ENCODE data around the gene RTF2. TPM values are rescaled to one million over a fixed set of nuclear protein-coding genes. Genes with fewer than 3 reads are reported as not detected.
"Not testable (repeated sequence)": the region's sequence is repeated elsewhere in the genome, so short reads cannot be mapped to it uniquely, and the experiment has no call there.

Gene RTF2
- total and polyA plus RNA-seq, 2 of the 13 experiments (the other 11 are each of a cell fraction or from before 2014, with no cell fraction given) = 81.8 to 142 TPM

- Histone ChIP-seq H3K4me2 (ENCODE audit: low read depth, low read length) (no peak overlapping the region), H2AFZ (ENCODE audit: low read length) (no peak overlapping the region), H3K4me3 (replicated peaks in 1 of 3; ENCODE audit: insufficient read depth in 1 of 3, low read depth in 2 of 3, low read length in 3 of 3) (no peak overlapping the region), H3K36me3 (replicated peaks in 1 of 2; ENCODE audit: control insufficient read depth in 1 of 2, insufficient read depth in 2 of 2, low read length in 2 of 2) (no peaks in the 10 kb centered on the region), H3K9me3 (ENCODE audit: low read length) (no peaks in the 10 kb centered on the region), H4K20me1 (ENCODE audit: insufficient read depth, low read length) (no peaks in the 10 kb centered on the region), H3K27me3 (ENCODE audit: control insufficient read depth in 1 of 2, insufficient read depth in 2 of 2, low read length in 2 of 2) (peaks cover 2 to 22% of the 10 kb centered on the region in 2 experiments; a peak in 3 of 5 replicates), H3K4me1 (ENCODE audit: insufficient read depth, low read length) (peaks cover 12% of the 10 kb centered on the region), H3K27ac (ENCODE audit: extremely low read length, insufficient read depth, low read length) (no peak overlapping the region), H3K9ac (ENCODE audit: insufficient read depth, low read depth, low read length) (no peak overlapping the region), H3K79me2 (ENCODE audit: insufficient read depth, low read length) (no peaks in the 10 kb centered on the region)
- intact Hi-C loops (cut with micrococcal nuclease; ENCODE audit: unreplicated experiment) (no loop called here), in situ Hi-C loops (cut with HindIII; ENCODE audit: extremely low pct_ligation_motif_present, low pct_unique_long_range_greater_than_20kb) (loop anchor here (25.0 kb wide), 1 partner anchor 1897 kb away; no protein-coding TSS in a partner anchor)
- TF ChIP-seq ZNF343 (CRISPR knock-in tag; IDR thresholded peaks at IDR 0.05) (no peak), IRF2 (CRISPR knock-in tag; IDR thresholded peaks at IDR 0.05) (no peak), TRIM22 (IDR thresholded peaks at IDR 0.05) (no peak), MIXL1 (CRISPR knock-in tag; IDR thresholded peaks at IDR 0.05) (no peak), ATF7-NPFF (CRISPR knock-in tag; IDR thresholded peaks at IDR 0.05; ENCODE audit: low read depth) (no peak), POLR2AphosphoS5 (IDR thresholded peaks at IDR 0.05; ENCODE audit: low read depth, low read length) (no peak), SOX6 (IDR thresholded peaks at IDR 0.05) (no peak), SOX6 (CRISPR knock-in tag; IDR thresholded peaks at IDR 0.05) (no peak), SPEN (CRISPR knock-in tag; IDR thresholded peaks at IDR 0.05; ENCODE audit: low read depth) (no peak), ZNF629 (CRISPR knock-in tag; conservative IDR thresholded peaks at IDR 0.05) (no peak), SKI (IDR thresholded peaks at IDR 0.05; ENCODE audit: partially characterized antibody) (no peak), MEIS2 (CRISPR knock-in tag; IDR thresholded peaks at IDR 0.05) (no peak), ZFAT (CRISPR knock-in tag; conservative IDR thresholded peaks at IDR 0.05) (no peak), ZBTB46 (CRISPR knock-in tag; IDR thresholded peaks at IDR 0.05; ENCODE audit: borderline replicate concordance) (no peak), NFKBIZ (CRISPR knock-in tag; IDR thresholded peaks at IDR 0.05) (no peak), ASH2L (IDR thresholded peaks at IDR 0.05; ENCODE audit: insufficient read length, low read depth, low read length) (no peak)
- TF ChIP-seq, protein P1, sequence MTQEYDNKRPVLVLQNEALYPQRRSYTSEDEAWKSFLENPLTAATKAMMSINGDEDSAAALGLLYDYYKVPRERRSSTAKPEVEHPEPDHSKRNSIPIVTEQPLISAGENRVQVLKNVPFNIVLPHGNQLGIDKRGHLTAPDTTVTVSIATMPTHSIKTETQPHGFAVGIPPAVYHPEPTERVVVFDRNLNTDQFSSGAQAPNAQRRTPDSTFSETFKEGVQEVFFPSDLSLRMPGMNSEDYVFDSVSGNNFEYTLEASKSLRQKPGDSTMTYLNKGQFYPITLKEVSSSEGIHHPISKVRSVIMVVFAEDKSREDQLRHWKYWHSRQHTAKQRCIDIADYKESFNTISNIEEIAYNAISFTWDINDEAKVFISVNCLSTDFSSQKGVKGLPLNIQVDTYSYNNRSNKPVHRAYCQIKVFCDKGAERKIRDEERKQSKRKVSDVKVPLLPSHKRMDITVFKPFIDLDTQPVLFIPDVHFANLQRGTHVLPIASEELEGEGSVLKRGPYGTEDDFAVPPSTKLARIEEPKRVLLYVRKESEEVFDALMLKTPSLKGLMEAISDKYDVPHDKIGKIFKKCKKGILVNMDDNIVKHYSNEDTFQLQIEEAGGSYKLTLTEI (CRISPR knock-in tag; conservative IDR thresholded peaks at IDR 0.05) = no peak
- POLR2A ChIA-PET = no interaction called here
- no TSS peak for BruUV-seq (replicated peaks)
- CTCF ChIA-PET (ENCODE audit: low intra/inter-chr PET ratio, low total read pairs) = no interaction called here
- ATAC-seq (no peak), FAIRE-seq (no peak), DNase-seq (ENCODE audit: low spot score) (no peak)
- WGBS (ENCODE audit: low lambda C conversion rate) = 15% methylated on average over 6 of the region's 6 CpGs
These were observed 90.5 kb downstream of the RTF2 start for GRCh38 chr20:56558968-56559367.

DNA sequence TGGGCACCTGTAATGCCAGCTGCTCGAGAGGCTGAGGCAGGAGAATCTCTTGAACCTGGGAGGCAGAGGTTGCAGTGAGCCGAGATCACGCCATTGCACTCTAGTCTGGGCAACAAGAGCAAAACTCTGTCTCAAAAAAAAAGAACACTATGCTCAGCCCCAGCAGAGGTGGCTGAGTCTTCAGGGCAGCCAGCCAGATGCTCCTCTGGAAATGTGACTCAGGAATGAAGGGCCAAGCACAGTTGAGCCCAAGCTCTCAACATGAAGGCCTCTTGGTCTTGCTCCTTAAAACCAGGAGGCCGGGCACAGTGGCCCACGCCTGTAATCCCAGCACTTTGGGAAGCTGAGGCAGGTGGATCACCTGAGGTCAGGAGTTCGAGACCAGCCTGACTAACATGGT lies 96.1 kb downstream of the RTF2 start:
- H2AFZ ChIP-seq (ENCODE audit: low read length); H3K36me3 ChIP-seq (replicated peaks in 1 of 2; ENCODE audit: control insufficient read depth in 1 of 2, insufficient read depth in 2 of 2, low read length in 2 of 2); H3K4me2 ChIP-seq (ENCODE audit: low read depth, low read length); intact Hi-C loops (cut with micrococcal nuclease; ENCODE audit: unreplicated experiment); POLR2A ChIA-PET; H3K4me3 ChIP-seq (replicated peaks in 1 of 3; ENCODE audit: insufficient read depth in 1 of 3, low read depth in 2 of 3, low read length in 3 of 3); FAIRE-seq; H3K79me2 ChIP-seq (ENCODE audit: insufficient read depth, low read length); H3K9ac ChIP-seq (ENCODE audit: insufficient read depth, low read depth, low read length); CTCF ChIA-PET (ENCODE audit: low intra/inter-chr PET ratio, low total read pairs); H3K27me3 ChIP-seq (ENCODE audit: control insufficient read depth in 1 of 2, insufficient read depth in 2 of 2, low read length in 2 of 2); DNase-seq (ENCODE audit: low spot score); H4K20me1 ChIP-seq (ENCODE audit: insufficient read depth, low read length); ATAC-seq; H3K4me1 ChIP-seq (ENCODE audit: insufficient read depth, low read length); H3K27ac ChIP-seq (ENCODE audit: extremely low read length, insufficient read depth, low read length); H3K9me3 ChIP-seq (ENCODE audit: low read length); BruUV-seq (replicated peaks): not testable (repeated sequence)
- in situ Hi-C loops (cut with HindIII; ENCODE audit: extremely low pct_ligation_motif_present, low pct_unique_long_range_greater_than_20kb) = loop anchor here (25.0 kb wide), 1 partner anchor 1902 kb away; no protein-coding TSS in a partner anchor
- 17% methylated on average over 6 of the region's 6 CpGs for WGBS (ENCODE audit: low lambda C conversion rate)
